Naive thymus-derived CD8-positive, alpha-beta T cell (primary cell): ENCODE measurements around the gene BCO1. TPM values are rescaled to one million over a fixed set of nuclear protein-coding genes. Genes with fewer than 3 reads are reported as not detected.
"Not testable (repeated sequence)": the region's sequence is repeated elsewhere in the genome, so short reads cannot be mapped to it uniquely, and the experiment has no call there.

Experiments
- ATAC-seq, 2 donors: fragments of 150-1000 bp; cut with Tn5 transposase in 1 of 2; sonication (Bioruptor Pico), chemical (Tn5 transposase) in 1 of 2; 1 replicate in 1 of 2; 2 replicates in 1 of 2; pipeline ENCODE4 v1.10.0; 2021; ENCODE audit warnings: mild to moderate bottlenecking in 2 of 2, moderate library complexity in 2 of 2
- POLR2A ChIA-PET: fragments of 350-600 bp; sonication (Branson Sonifier 250); formaldehyde crosslinking; loops from one replicate; lab custom pipeline; 2021; ENCODE audit warnings: antibody characterized with exemption; lab: Charles Lee
- DNase-seq, 10 donors: peaks; one replicate each; pipeline versions ENCODE4 v3.0.0 to v3.0.0-alpha.2; 2020 to 2022
- H3K27ac Mint-ChIP-seq, 10 donors: one replicate each; pipeline ENCODE4 v1.8.0; 2020 to 2022; ENCODE audit warnings: mild to moderate bottlenecking in 10 of 10, mixed read lengths in 10 of 10, moderate library complexity in 4 of 10, inconsistent platforms in 1 of 10
- H3K27me3 Mint-ChIP-seq, 5 donors: one replicate each; pipeline ENCODE4 v1.8.0; 2021 to 2022; ENCODE audit warnings: mixed read lengths in 5 of 5
- H3K36me3 Mint-ChIP-seq, 3 donors: one replicate each; pipeline ENCODE4 v1.8.0; 2020 to 2022; ENCODE audit warnings: mixed read lengths in 3 of 3, mild to moderate bottlenecking in 2 of 3, inconsistent platforms in 1 of 3
- H3K4me1 Mint-ChIP-seq, 4 donors: one replicate each; pipeline ENCODE4 v1.8.0; 2021 to 2022; ENCODE audit warnings: mixed read lengths in 4 of 4
- H3K4me3 Mint-ChIP-seq, 10 donors: one replicate each; pipeline ENCODE4 v1.8.0; 2020 to 2022; ENCODE audit warnings: mild to moderate bottlenecking in 10 of 10, mixed read lengths in 10 of 10, moderate library complexity in 6 of 10, inconsistent platforms in 1 of 10
- H3K9me3 Mint-ChIP-seq, 9 donors: one replicate each; pipeline ENCODE4 v1.8.0; 2020 to 2022; ENCODE audit warnings: mixed read lengths in 9 of 9, mild to moderate bottlenecking in 3 of 9, inconsistent platforms in 1 of 9, moderate library complexity in 1 of 9
- polyA plus RNA-seq, 3 donors: library from polyadenylated mRNA; unstranded; fragments of 300-500 nt; fragmentation: Illumina TruSeq; gene quantifications; one replicate each; pipeline ENCODE4 v1.2.3, GENCODE V29; 2021
- total RNA-seq, 8 experiments: library from RNA in 2 of 8; stranded (reverse) in 2 of 8; gene quantifications; one replicate each; pipeline ENCODE4 v1.2.3 and lab custom pipeline; 2021 to 2026

BCO1 gene
- total and polyA plus RNA-seq, 5 experiments from 2014 or later: not detected

DNA sequence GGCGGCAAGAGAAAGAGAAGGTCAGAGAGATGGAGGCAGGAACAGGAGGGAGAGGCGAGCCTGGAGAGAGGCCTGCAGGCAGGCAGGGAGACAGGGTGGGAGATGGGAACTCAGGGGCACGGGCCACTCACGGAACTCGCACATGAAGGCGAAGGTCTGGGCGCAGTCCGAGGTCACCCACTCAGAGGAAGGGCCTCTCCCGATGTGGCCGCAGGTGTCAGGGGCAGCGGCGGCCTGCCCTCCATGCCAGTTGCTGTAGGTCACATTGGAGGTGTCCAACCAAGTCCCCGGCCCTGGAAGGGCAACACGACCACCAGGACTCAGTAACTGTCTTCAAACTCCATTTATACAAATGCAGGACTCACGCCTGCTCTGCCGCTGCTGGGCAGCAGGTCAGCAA is 22.4 kb upstream of the BCO1 start:
- ATAC-seq (no peak), DNase-seq (no peak)
- peak overlapping the region in 1 of 10 donors; percentile 4 for H3K27ac Mint-ChIP-seq
- H3K4me3 Mint-ChIP-seq: no peak overlapping the region
- peaks cover 0 to 1% (median 0%) of the 10 kb centered on the region in 4 donors for H3K4me1 Mint-ChIP-seq
- POLR2A ChIA-PET: no interaction called here
- H3K9me3 Mint-ChIP-seq: no peaks in the 10 kb centered on the region
- no peaks in the 10 kb centered on the region for H3K36me3 Mint-ChIP-seq
- H3K27me3 Mint-ChIP-seq: peaks cover 8 to 29% (median 14%) of the 10 kb centered on the region in 5 donors

DNA sequence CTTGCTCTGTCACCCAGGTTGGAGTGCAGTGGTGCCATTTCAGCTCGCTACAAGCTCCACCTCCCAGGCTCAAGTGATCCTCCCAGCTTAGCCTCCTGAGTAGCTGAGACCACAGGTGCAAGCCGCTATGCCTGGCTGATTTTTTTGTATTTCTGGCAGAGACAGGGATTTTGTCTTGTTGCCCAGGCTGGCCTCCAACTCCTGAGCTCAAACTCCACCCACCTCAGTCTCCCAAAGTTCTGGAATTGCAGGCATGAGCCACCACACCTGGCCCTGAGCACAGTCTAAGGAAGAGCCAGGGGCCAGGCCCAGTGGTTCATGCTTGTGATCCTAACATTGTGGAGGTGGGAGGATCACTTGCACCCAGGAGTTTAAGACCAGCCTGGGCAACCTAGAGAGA is 21.8 kb upstream of the BCO1 start:
- Mint-ChIP-seq H3K4me3 (no peak overlapping the region), H3K9me3 (no peaks in the 10 kb centered on the region), H3K27me3 (peaks cover 5 to 24% (median 8%) of the 10 kb centered on the region in 5 donors), H3K36me3 (no peaks in the 10 kb centered on the region), H3K4me1 (no peaks in the 10 kb centered on the region), H3K27ac (no peak overlapping the region)
- DNase-seq (no peak), ATAC-seq (no peak)
- POLR2A ChIA-PET: no interaction called here

DNA sequence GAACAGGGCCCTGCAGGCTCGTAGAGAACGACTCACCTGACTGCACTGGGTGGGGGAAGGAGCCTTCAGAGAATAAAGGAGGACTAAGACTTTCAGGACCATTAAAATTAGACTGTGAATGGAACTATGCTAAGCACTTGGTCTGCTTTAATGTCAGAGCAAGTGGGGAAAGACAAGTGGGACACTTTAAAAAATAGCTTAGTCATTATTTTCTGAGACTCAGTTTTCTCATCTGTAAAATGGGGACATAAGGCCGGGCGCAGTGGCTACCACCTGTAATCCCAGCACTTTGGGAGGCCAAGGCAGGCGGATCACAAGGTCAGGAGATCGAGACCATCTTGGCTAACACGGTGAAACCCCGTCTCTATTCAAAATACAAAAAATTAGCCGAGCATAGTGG is 19.3 kb upstream of the BCO1 start:
- POLR2A ChIA-PET: no interaction called here
- Mint-ChIP-seq H3K4me1 (no peaks in the 10 kb centered on the region), H3K36me3 (no peaks in the 10 kb centered on the region), H3K27me3 (peaks cover 3 to 12% (median 7%) of the 10 kb centered on the region in 5 donors), H3K9me3 (no peaks in the 10 kb centered on the region), H3K4me3 (no peak overlapping the region), H3K27ac (no peak overlapping the region)
- DNase-seq: no peak
- ATAC-seq: no peak

DNA sequence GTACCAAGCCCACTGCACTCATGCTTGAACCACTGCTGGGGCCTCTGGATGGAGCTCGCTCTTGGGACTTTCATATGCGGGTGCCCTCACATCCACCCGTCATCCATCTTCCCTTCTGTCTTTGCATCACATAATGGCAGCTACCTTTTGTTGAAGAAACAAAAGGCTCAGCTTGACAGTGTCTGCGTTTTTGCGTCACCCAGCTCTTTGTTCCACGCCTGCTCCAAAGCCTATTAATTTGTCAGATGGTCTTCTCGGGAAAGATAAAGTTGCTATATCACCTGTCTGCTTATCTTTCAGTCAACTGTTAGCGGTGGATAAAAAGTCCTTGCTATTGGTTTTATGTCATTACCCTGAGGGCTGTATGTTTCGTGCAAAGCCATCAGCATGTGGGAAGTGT is 18.1 kb upstream of the BCO1 start:
- POLR2A ChIA-PET: interaction anchor here (0.5 kb wide), 1 partner anchor 26 kb away, joined by 5 read pairs; no protein-coding TSS in a partner anchor
- Mint-ChIP-seq H3K27me3 (peaks cover 4 to 15% (median 12%) of the 10 kb centered on the region in 5 donors), H3K4me3 (no peak overlapping the region), H3K27ac (no peak overlapping the region), H3K36me3 (no peaks in the 10 kb centered on the region), H3K4me1 (no peaks in the 10 kb centered on the region), H3K9me3 (no peaks in the 10 kb centered on the region)
- DNase-seq: no peak
- ATAC-seq: no peak

DNA sequence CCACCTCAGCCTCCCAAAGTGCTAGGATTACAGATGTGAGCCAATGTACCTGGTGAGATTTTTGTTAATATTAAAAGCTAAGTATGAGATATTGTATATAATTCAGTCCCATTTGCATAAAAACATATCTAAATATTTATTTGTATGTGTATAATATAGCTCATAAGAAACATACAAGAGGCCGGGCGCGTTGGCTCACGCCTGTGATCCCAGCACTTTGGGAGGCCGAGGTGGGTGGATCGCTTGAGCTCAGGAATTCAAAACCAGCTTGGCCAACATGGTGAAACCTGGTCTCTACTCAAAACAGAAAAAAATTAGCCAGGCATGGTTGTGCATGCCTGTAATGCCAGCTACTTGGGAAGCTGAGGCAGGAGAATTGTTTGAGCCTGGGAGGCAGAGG is 16.8 kb upstream of the BCO1 start:
- POLR2A ChIA-PET: no interaction called here
- no peaks in the 10 kb centered on the region for H3K4me1 Mint-ChIP-seq
- H3K4me3 Mint-ChIP-seq: no peak overlapping the region

DNA sequence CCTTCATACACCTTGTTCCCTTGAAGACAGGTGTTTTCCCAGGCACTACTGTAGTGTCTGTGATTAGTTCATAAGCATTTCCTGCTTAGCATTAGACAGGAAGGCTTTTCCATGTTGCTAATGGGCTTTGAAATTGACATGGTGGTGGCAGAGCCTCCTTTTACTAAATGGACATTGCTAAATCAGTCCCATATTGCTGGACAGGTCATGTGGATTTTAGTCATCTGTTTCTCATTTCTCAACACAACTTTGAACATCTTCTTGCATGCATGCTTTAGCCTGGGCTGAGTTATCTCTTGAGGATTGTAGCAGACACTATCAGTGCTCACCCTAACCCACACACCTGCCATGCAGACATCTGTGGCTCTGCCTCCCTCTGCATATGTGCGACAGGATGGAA is 13.7 kb upstream of the BCO1 start:
- H3K4me1 Mint-ChIP-seq: no peaks in the 10 kb centered on the region
- no peak overlapping the region for H3K4me3 Mint-ChIP-seq
- DNase-seq (no peak), ATAC-seq (no peak)
- no peak overlapping the region for H3K27ac Mint-ChIP-seq
- no peaks in the 10 kb centered on the region for H3K9me3 Mint-ChIP-seq
- POLR2A ChIA-PET: no interaction called here
- H3K36me3 Mint-ChIP-seq: no peaks in the 10 kb centered on the region
- H3K27me3 Mint-ChIP-seq: peaks cover 7 to 15% (median 12%) of the 10 kb centered on the region in 5 donors

More for the DNA sequence above, 16.8 kb upstream of the BCO1 start:
- H3K9me3 Mint-ChIP-seq: no peaks in the 10 kb centered on the region
- H3K27ac Mint-ChIP-seq: no peak overlapping the region
- no peaks in the 10 kb centered on the region for H3K36me3 Mint-ChIP-seq
- ATAC-seq (no peak), DNase-seq (no peak)
- peaks cover 4 to 12% (median 9%) of the 10 kb centered on the region in 5 donors for H3K27me3 Mint-ChIP-seq

DNA sequence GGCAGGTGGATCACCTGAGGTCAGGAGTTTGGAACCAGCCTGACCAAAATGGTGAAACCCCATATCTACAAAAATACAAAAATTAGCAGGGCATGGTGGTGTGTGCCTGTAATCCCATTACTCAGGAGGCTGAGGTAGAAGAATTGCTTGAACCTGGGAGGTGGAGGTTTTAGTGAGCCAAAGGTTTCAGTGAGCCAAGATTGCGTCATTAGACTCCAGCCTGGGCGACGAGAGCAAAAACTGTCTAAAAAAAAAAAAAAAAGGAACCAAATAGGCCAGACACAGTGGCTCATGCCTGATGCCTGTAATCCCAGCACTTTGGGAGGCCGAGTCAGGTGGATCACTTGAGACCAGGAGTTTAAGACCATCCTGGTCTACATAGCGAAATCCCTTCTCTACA is 12.8 kb upstream of the BCO1 start:
- H3K4me3 Mint-ChIP-seq, H3K4me1 Mint-ChIP-seq, H3K27ac Mint-ChIP-seq, ATAC-seq, H3K36me3 Mint-ChIP-seq, POLR2A ChIA-PET, H3K9me3 Mint-ChIP-seq, DNase-seq: not testable (repeated sequence)
- H3K27me3 Mint-ChIP-seq: peaks cover 5 to 21% (median 11%) of the 10 kb centered on the region in 5 donors

DNA sequence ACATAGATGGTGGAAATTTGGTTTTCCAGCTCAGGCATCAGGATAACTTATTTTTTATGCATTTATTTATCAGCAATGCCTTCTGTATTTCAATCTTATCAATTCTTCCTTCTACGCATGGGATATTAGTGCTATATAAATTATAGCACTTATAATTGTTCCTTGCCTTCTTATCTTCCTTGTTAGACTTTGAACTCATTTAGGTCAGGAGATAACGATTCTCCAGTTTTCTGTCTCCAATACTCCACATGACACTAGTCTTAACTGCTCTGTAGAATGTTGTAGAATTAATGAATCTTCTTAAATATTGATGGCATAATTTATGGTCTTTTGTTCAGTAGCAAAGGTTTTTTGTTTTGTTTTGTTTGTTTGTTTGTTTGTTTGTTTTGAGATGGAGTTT is 10.7 kb upstream of the BCO1 start:
- POLR2A ChIA-PET: no interaction called here
- Mint-ChIP-seq H3K4me3 (no peak overlapping the region), H3K36me3 (no peaks in the 10 kb centered on the region), H3K4me1 (no peaks in the 10 kb centered on the region), H3K9me3 (no peaks in the 10 kb centered on the region), H3K27ac (no peak overlapping the region), H3K27me3 (peaks cover 5 to 21% (median 11%) of the 10 kb centered on the region in 5 donors)
- ATAC-seq (no peak), DNase-seq (no peak)

DNA sequence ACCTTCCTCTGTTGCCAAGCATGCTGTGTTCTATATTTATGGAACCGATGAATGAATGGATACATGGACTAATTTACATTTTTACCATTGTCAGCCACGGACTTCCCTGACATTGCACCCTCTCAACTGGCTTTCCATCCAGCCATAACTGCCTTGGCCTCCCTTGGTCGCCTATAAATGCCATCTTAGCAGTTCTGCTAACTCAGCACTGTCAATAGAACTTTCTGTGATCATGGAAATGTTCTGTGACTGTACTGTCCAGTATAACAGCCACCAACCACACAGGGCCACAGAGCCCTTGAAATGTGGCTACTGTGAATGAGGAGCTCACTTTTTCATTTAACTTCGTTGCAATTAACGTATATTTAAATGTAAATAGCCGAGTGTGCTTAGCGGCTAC is 8.7 kb upstream of the BCO1 start:
- H3K9me3 Mint-ChIP-seq: no peaks in the 10 kb centered on the region
- no peaks in the 10 kb centered on the region for H3K36me3 Mint-ChIP-seq
- H3K27ac Mint-ChIP-seq: no peak overlapping the region
- POLR2A ChIA-PET: no interaction called here
- peaks cover 3 to 23% (median 13%) of the 10 kb centered on the region in 5 donors for H3K27me3 Mint-ChIP-seq
- no peak overlapping the region for H3K4me3 Mint-ChIP-seq
- DNase-seq (no peak), ATAC-seq (no peak)
- H3K4me1 Mint-ChIP-seq: no peaks in the 10 kb centered on the region

DNA sequence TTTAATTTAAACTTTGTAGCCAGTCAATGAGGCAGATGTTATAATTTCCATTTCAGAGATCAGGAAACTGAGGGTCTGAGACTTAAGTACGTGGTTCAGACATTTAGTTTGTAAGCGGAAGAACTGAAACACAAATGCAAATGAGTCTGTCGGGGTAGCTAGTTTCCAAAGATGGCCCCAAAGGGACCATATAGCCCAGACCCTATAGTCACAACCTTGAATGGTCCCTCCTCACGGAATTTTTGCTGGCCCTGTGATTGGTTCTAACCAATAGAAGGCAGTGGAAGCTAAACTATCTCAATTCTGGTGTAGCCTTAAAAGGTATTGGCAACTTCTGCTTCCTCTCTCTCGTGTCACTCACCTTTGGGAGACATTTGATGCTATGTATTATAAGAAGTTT is 7.5 kb upstream of the BCO1 start:
- DNase-seq: no peak
- no peak for ATAC-seq
- POLR2A ChIA-PET: no interaction called here
- Mint-ChIP-seq H3K9me3 (no peaks in the 10 kb centered on the region), H3K4me3 (no peak overlapping the region), H3K36me3 (no peaks in the 10 kb centered on the region), H3K27ac (no peak overlapping the region), H3K4me1 (no peaks in the 10 kb centered on the region), H3K27me3 (peaks cover 2 to 20% (median 8%) of the 10 kb centered on the region in 5 donors)

DNA sequence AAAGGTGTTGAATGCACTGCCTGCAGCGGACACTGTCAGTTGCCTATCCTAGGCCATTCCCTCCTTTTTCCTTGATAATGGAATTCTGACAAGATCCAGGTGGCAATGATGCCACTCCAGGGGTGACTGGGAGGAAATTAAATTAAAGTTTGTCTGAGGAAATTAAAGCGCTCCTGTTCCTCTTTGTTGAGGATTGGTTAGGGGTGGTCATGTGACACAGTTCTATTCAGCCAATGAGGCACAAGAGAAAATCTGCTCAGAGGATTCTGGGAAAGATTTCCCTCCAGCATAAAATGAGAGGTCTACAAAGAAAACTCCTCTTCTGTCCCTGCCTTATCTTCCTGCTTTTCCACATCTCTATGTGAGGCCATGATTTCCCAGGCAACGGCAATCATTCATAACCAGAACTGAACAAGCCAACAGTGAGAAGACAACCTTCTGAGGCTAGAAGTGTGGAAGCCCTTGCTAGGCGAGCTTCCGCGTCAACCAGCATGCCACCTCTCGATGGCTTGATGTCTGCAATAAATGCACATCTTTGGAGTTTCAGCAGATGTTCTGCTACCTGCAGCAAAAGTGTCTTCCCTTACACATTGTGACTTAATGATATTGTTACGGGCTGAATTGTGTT is 5.6 kb upstream of the BCO1 start:
- POLR2A ChIA-PET: no interaction called here
- H3K36me3 Mint-ChIP-seq: no peaks in the 10 kb centered on the region
- no peaks in the 10 kb centered on the region for H3K4me1 Mint-ChIP-seq
- H3K27ac Mint-ChIP-seq: no peak overlapping the region
- no peak overlapping the region for H3K4me3 Mint-ChIP-seq
- DNase-seq (no peak), ATAC-seq (no peak)
- H3K9me3 Mint-ChIP-seq: no peaks in the 10 kb centered on the region
- H3K27me3 Mint-ChIP-seq: peaks cover 2 to 16% (median 6%) of the 10 kb centered on the region in 5 donors

DNA sequence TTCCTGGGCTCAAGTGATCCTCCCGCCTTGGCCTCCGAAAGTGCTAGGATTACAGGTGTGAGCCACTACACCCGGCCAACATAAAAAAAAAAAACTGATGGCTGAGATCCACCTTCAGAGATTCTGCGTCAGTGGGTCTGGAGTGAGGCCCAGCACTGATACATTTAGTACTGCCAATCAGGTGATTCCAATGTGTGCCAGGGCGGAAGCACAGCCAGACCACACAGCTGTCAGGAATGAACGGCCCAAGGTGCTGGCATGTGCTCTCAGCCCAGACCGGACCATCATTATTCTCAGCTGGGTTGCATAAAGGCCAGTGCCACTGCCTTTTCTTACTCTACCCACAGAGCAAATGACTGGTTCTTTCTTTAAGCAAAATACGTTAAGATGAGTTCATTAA is 1.2 kb upstream of the BCO1 start:
- H3K27ac Mint-ChIP-seq: no peak overlapping the region
- peaks cover 0 to 8% (median 2%) of the 10 kb centered on the region in 5 donors for H3K27me3 Mint-ChIP-seq
- DNase-seq: no peak
- ATAC-seq: no peak
- POLR2A ChIA-PET: no interaction called here
- H3K9me3 Mint-ChIP-seq: no peaks in the 10 kb centered on the region
- no peak overlapping the region for H3K4me3 Mint-ChIP-seq
- H3K4me1 Mint-ChIP-seq: peaks cover 5 to 8% (median 7%) of the 10 kb centered on the region in 4 donors
- no peaks in the 10 kb centered on the region for H3K36me3 Mint-ChIP-seq

DNA sequence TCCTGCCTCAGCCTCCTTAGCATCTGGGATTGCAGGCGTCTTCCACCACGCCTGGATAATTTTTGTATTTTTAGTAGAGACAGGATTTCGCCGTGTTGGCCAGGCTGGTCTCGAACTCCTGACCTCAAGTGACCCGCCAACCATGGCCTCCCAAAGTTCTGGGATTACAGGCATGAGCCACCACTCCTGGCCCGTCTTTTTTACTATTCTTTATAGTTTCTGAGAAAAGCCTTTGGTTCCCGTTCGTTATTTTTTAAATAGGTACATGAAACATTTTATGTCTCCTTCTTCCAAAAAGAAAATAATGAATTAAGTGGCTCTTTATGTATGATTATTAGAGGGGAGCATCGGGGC is 570 bp upstream of the BCO1 start:
- no peak for ATAC-seq
- POLR2A ChIA-PET: no interaction called here
- H3K9me3 Mint-ChIP-seq: no peaks in the 10 kb centered on the region
- H3K27me3 Mint-ChIP-seq: peaks cover 0 to 7% (median 2%) of the 10 kb centered on the region in 5 donors
- H3K4me3 Mint-ChIP-seq: no peak overlapping the region
- no peaks in the 10 kb centered on the region for H3K36me3 Mint-ChIP-seq
- peak overlapping the region in 1 of 10 donors; percentile 14 for H3K27ac Mint-ChIP-seq
- H3K4me1 Mint-ChIP-seq: peaks cover 7 to 9% (median 8%) of the 10 kb centered on the region in 4 donors
- no peak for DNase-seq
